HEK293 (cell line): Measurements from ENCODE around the gene PRKG1.

Source experiments
- CTCF ChIP-seq: fragments of 450-650 bp; formaldehyde crosslinking; IDR thresholded peaks from 2 replicates; pipeline ENCODE4 v1.5.1; 2016; ENCODE audit warnings: missing biosample characterization, missing genetic modification characterization
- KLF16 ChIP-seq: fragments of 450-650 bp; formaldehyde crosslinking; IDR thresholded peaks from 2 replicates; pipeline ENCODE4 v1.5.1; 2017; ENCODE audit warnings: missing biosample characterization, missing genetic modification characterization
- KLF9 ChIP-seq: fragments of 450-650 bp; formaldehyde crosslinking; IDR thresholded peaks from 2 replicates; pipeline ENCODE4 v1.5.1; 2016; ENCODE audit warnings: missing biosample characterization, missing genetic modification characterization, low read depth
- TCF7L2 ChIP-seq: IDR thresholded peaks from 2 replicates; pipeline ENCODE4 v1.6.1; 2011; ENCODE audit warnings: low read depth, mild to moderate bottlenecking, inconsistent platforms, low read length, moderate library complexity, borderline replicate concordance
- ZBTB8A ChIP-seq: fragments of 450-650 bp; formaldehyde crosslinking; IDR thresholded peaks from 2 replicates; pipeline ENCODE4 v1.5.1; 2016; ENCODE audit warnings: missing biosample characterization, missing genetic modification characterization
- ZNF138 ChIP-seq: fragments of 450-650 bp; formaldehyde crosslinking; IDR thresholded peaks from 2 replicates; pipeline ENCODE4 v1.5.1; 2016; ENCODE audit warnings: missing biosample characterization, missing genetic modification characterization, borderline replicate concordance
- ZNF2 ChIP-seq: fragments of 450-650 bp; formaldehyde crosslinking; IDR thresholded peaks from 2 replicates; pipeline ENCODE4 v1.5.1; 2016; ENCODE audit warnings: missing biosample characterization, missing genetic modification characterization
- ZNF501 ChIP-seq: fragments of 450-650 bp; formaldehyde crosslinking; IDR thresholded peaks from 2 replicates; pipeline ENCODE4 v1.5.1; 2016; ENCODE audit warnings: missing biosample characterization, missing genetic modification characterization
- ZNF513 ChIP-seq: fragments of 450-650 bp; IDR thresholded peaks from 2 replicates; pipeline ENCODE4 v1.5.1; 2018; ENCODE audit warnings: missing biosample characterization, missing genetic modification characterization
- ZNF610 ChIP-seq: fragments of 450-650 bp; formaldehyde crosslinking; IDR thresholded peaks from 2 replicates; pipeline ENCODE4 v1.5.1; 2016; ENCODE audit warnings: missing biosample characterization, missing genetic modification characterization, borderline replicate concordance

- TF ChIP-seq KLF16 (tag by site-specific recombination) (no peak), ZNF513 (tag by site-specific recombination) (no peak), TCF7L2 (no peak), ZNF2 (tag by site-specific recombination) (no peak), ZNF501 (tag by site-specific recombination) (no peak), ZNF138 (no peak), CTCF (no peak), ZNF610 (tag by site-specific recombination) (no peak), KLF9 (no peak), ZBTB8A (tag by site-specific recombination) (no peak)
Measured at GRCh38 chr10:52259426-52259812, 1185.1 kb downstream of the PRKG1 start.
